KMS-11 (cell line): Measurements from ENCODE around the gene MYH11.

Source experiments
- H2AFZ ChIP-seq: fragments of 200-600 bp; sonication (generic); 2 replicates; pipeline ENCODE4 v1.6.1; 2016; ENCODE audit warnings: antibody characterized with exemption, mixed run types, low read depth
- H3K27ac ChIP-seq: fragments of 200-600 bp; sonication (generic); 2 replicates; pipeline ENCODE4 v1.6.1; 2016; ENCODE audit warnings: mild to moderate bottlenecking, mixed run types
- H3K27me3 ChIP-seq: fragments of 200-600 bp; sonication (generic); 2 replicates; pipeline ENCODE4 v1.6.1; 2017; ENCODE audit warnings: mild to moderate bottlenecking, low read depth, mixed run types, moderate library complexity; ENCODE audit not compliant: insufficient read depth
- H3K36me3 ChIP-seq: fragments of 200-600 bp; sonication (generic); 2 replicates; pipeline ENCODE4 v1.6.1; 2017; ENCODE audit warnings: mild to moderate bottlenecking, mixed run types; ENCODE audit not compliant: insufficient read depth
- H3K4me1 ChIP-seq: fragments of 200-600 bp; sonication (generic); 2 replicates; pipeline ENCODE4 v1.6.1; 2016; ENCODE audit warnings: mild to moderate bottlenecking, low read depth, mixed run types; ENCODE audit not compliant: poor library complexity, severe bottlenecking
- H3K4me2 ChIP-seq: fragments of 200-600 bp; sonication (generic); 2 replicates; pipeline ENCODE4 v1.7.0; 2016; ENCODE audit warnings: mild to moderate bottlenecking, mixed run types
- H3K4me3 ChIP-seq: fragments of 200-600 bp; sonication (generic); IDR thresholded peaks from 2 replicates; pipeline ENCODE4 v1.6.1; 2017; ENCODE audit warnings: low read depth, low read length, mixed read lengths; ENCODE audit not compliant: insufficient read depth
- H3K79me2 ChIP-seq: fragments of 200-600 bp; sonication (generic); 2 replicates; pipeline ENCODE4 v1.6.1; 2016; ENCODE audit warnings: low read depth, mixed run types; ENCODE audit not compliant: insufficient read depth
- H3K9ac ChIP-seq: fragments of 200-600 bp; sonication (generic); 2 replicates; pipeline ENCODE4 v1.6.1; 2016; ENCODE audit warnings: mild to moderate bottlenecking, mixed run types
- H4K20me1 ChIP-seq: fragments of 200-600 bp; sonication (generic); 2 replicates; pipeline ENCODE4 v1.6.1; 2016; ENCODE audit warnings: mild to moderate bottlenecking, mixed run types; ENCODE audit not compliant: insufficient read depth
- CTCF ChIP-seq: fragments of 200-600 bp; sonication (generic); conservative IDR thresholded peaks from 2 replicates; pipeline ENCODE4 v1.6.1; 2017; ENCODE audit warnings: low read depth, mild to moderate bottlenecking, antibody characterized with exemption, low read length, moderate library complexity, mixed read lengths

The MYH11 gene

GRCh38 chr16:15866451-15866850 is 9.6 kb upstream of the MYH11 start:
- Histone ChIP-seq H3K36me3 (no peaks in the 10 kb centered on the region), H3K4me2 (no peak overlapping the region)
- TF ChIP-seq CTCF = no peak

DNA sequence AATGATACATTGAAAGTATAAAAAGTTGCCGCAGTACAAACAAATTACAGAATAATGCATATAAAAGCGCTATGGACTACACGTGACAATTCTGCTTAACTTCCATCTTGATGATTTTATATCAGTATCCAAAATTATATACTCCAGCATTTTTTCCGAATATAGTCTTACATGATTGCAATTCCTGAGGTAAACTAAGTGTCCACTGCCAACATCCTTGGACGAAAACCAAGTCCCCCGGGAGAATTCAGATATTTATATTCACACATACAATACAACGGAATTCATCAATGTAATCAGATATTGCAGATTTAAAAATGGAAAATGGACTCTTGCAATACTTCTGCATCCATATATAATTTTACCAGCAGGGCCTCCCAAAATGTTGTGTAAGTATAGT is 8.9 kb upstream of the MYH11 start:
- no peak for TF ChIP-seq CTCF
- Histone ChIP-seq H2AFZ (no peak overlapping the region), H3K4me2 (no peak overlapping the region), H3K27ac (no peak overlapping the region), H3K9ac (no peak overlapping the region), H3K4me3 (no peak overlapping the region), H3K4me1 (no peaks in the 10 kb centered on the region), H4K20me1 (no peaks in the 10 kb centered on the region), H3K79me2 (no peaks in the 10 kb centered on the region), H3K27me3 (no peaks in the 10 kb centered on the region), H3K36me3 (no peaks in the 10 kb centered on the region)

More at GRCh38 chr16:15866451-15866850, 9.6 kb upstream of the MYH11 start:
- Histone ChIP-seq H3K27me3 (no peaks in the 10 kb centered on the region), H2AFZ (no peak overlapping the region), H3K4me3 (no peak overlapping the region), H4K20me1 (no peaks in the 10 kb centered on the region), H3K9ac (no peak overlapping the region), H3K79me2 (no peaks in the 10 kb centered on the region), H3K27ac (no peak overlapping the region), H3K4me1 (no peaks in the 10 kb centered on the region)

DNA sequence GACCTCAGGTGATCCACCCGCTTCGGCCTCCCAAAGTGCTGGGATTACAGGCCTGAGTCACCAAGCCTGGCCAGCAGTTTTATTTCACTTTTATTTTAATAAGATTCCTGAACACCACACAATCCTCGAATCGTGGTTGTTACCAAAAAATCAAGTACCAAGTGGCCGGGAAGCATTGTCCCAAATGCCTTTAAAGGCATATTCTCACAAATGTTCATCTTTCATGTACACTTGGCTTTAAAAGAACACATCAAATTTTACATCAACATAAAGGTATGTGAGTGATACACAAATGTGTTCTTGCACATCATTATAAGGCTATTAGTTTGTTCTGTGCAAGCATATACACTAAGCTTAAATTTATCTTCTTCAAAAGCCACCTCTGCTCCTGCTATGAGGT is 8.1 kb upstream of the MYH11 start:
- Histone ChIP-seq H3K4me1 (no peaks in the 10 kb centered on the region), H3K27me3 (no peaks in the 10 kb centered on the region), H3K27ac (no peak overlapping the region), H2AFZ (no peak overlapping the region), H3K36me3 (no peaks in the 10 kb centered on the region), H3K4me2 (no peak overlapping the region), H3K79me2 (no peaks in the 10 kb centered on the region), H3K4me3 (no peak overlapping the region), H4K20me1 (no peaks in the 10 kb centered on the region), H3K9ac (no peak overlapping the region)
- TF ChIP-seq CTCF = no peak

- H3K79me2 ChIP-seq = no peaks in the 10 kb centered on the region
- H3K27ac ChIP-seq = no peak overlapping the region
- H3K4me3 ChIP-seq = no peak overlapping the region
- H3K4me1 ChIP-seq = peaks cover 7% of the 10 kb centered on the region
- H2AFZ ChIP-seq = no peak overlapping the region
- H3K9ac ChIP-seq = no peak overlapping the region
- no peaks in the 10 kb centered on the region for H3K36me3 ChIP-seq
- peaks cover 9% of the 10 kb centered on the region; the same call in 1 of the 2 replicates for H3K27me3 ChIP-seq
- no peak overlapping the region for H3K4me2 ChIP-seq
- no peak for TF ChIP-seq CTCF
- no peaks in the 10 kb centered on the region for H4K20me1 ChIP-seq
Measured at GRCh38 chr16:15861996-15862395, 5.2 kb upstream of the MYH11 start.
